Upper lobe of left lung (tissue), 4 donors: Measurements from ENCODE around the gene LYL1.

Experiments
- EP300 ChIP-seq, 4 donors: sonication (generic); formaldehyde crosslinking; IDR thresholded peaks; one replicate each; pipeline ENCODE4 v1.5.1; 2017; ENCODE audit warnings: antibody characterized with exemption in 4 of 4, control low read depth in 2 of 4
- POLR2A ChIP-seq, 4 donors: fragments of 450-650 bp; IDR thresholded peaks; one replicate each; pipeline ENCODE4 v1.5.1; 2016 to 2017; ENCODE audit warnings: antibody characterized with exemption in 4 of 4, mild to moderate bottlenecking in 2 of 4
- POLR2AphosphoS5 ChIP-seq, 2 donors: sonication (generic); formaldehyde crosslinking; IDR thresholded peaks; one replicate each; pipeline ENCODE4 v1.5.1; 2017; ENCODE audit warnings: antibody characterized with exemption in 2 of 2
- TF ChIP-seq, protein P1 (sequence below), 6 experiments: fragments of 450-650 bp in 4 of 6; fragments of 200-600 bp in 2 of 6; sonication (generic) in 2 of 6; IDR thresholded peaks; one replicate each; pipeline ENCODE4 v1.5.1; 2016 to 2019; ENCODE audit warnings: antibody characterized with exemption in 6 of 6

DNA sequence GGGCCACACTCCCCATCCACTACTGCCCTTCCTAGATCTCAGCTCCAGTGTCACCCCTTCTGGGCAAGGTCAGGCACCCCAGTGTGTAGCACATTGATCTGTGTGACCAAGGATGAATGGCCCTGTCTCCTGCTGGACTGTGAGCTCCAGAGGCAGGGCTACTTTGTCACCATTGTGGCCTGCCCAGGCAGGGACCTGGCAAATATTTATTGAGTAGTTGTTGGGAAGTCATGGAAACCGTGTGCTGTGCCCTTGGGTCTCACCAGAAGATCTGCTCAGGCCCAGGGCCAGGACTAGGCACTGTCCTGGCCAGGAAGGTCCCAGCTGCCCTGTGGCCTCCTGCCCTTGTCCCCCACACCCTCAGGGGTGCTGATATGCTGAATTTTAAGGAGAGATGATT is 25.9 kb upstream of the LYL1 start:
- TF ChIP-seq, protein P1, sequence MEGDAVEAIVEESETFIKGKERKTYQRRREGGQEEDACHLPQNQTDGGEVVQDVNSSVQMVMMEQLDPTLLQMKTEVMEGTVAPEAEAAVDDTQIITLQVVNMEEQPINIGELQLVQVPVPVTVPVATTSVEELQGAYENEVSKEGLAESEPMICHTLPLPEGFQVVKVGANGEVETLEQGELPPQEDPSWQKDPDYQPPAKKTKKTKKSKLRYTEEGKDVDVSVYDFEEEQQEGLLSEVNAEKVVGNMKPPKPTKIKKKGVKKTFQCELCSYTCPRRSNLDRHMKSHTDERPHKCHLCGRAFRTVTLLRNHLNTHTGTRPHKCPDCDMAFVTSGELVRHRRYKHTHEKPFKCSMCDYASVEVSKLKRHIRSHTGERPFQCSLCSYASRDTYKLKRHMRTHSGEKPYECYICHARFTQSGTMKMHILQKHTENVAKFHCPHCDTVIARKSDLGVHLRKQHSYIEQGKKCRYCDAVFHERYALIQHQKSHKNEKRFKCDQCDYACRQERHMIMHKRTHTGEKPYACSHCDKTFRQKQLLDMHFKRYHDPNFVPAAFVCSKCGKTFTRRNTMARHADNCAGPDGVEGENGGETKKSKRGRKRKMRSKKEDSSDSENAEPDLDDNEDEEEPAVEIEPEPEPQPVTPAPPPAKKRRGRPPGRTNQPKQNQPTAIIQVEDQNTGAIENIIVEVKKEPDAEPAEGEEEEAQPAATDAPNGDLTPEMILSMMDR (IDR thresholded peaks at IDR 0.05): no peak
- TF ChIP-seq POLR2A (IDR thresholded peaks at IDR 0.05) (no peak), POLR2AphosphoS5 (IDR thresholded peaks at IDR 0.05) (no peak), EP300 (IDR thresholded peaks at IDR 0.05) (no peak)
